ENCODE results near the gene HYLS1. TPM values are rescaled to one million over a fixed set of nuclear protein-coding genes. Genes with fewer than 3 reads are reported as not detected.

Gene HYLS1
- total and polyA plus RNA-seq, 8 donors: 0.71 to 2.4 (median 1.6) TPM

- Histone ChIP-seq H3K4me1 (no peaks in the 10 kb centered on the region), H3K4me3 (no peak overlapping the region), H3K27me3 (no peaks in the 10 kb centered on the region), H3K9me3 (no peaks in the 10 kb centered on the region), H3K27ac (no peak overlapping the region), H3K36me3 (no peaks in the 10 kb centered on the region)
- TF ChIP-seq CTCF (IDR thresholded peaks at IDR 0.05): peak; percentile 53 to 76 (median 60)
- FAIRE-seq: no peak
- DNase-seq: peak; percentile 43 to 87 (median 60)
- 32% methylated on average over 20 of the region's 20 CpGs for WGBS, 2 donors
- intact Hi-C loops (cut with DNase I): no loop called here
- peak; percentile 80 to 96 (median 92) for ATAC-seq
These were observed 54.4 kb downstream of the HYLS1 start for GRCh38 chr11:125941619-125942611.

GRCh38 chr11:125942771-125943428, 55.4 kb downstream of the HYLS1 start:
- 76 to 83% methylated on average over 12 of the region's 12 CpGs for WGBS, 2 donors
- FAIRE-seq (no peak), ATAC-seq (no peak), DNase-seq (no peak)
- Histone ChIP-seq H3K4me1 (no peaks in the 10 kb centered on the region), H3K9me3 (no peaks in the 10 kb centered on the region), H3K4me3 (no peak overlapping the region), H3K27ac (no peak overlapping the region), H3K27me3 (no peaks in the 10 kb centered on the region), H3K36me3 (no peaks in the 10 kb centered on the region)
- TF ChIP-seq CTCF (IDR thresholded peaks at IDR 0.05): no peak
- intact Hi-C loops (cut with DNase I): no loop called here

- 79 to 81% methylated on average over 9 of the region's 9 CpGs for WGBS, 2 donors
- ATAC-seq: no peak
These were observed 56.3 kb downstream of the HYLS1 start for GRCh38 chr11:125943661-125944349.

GRCh38 chr11:125944350-125945010, 57.0 kb downstream of the HYLS1 start:
- H3K4me3 ChIP-seq: no peak overlapping the region
- whole genome bisulfite sequencing, 2 donors: 62 to 68% methylated on average over 13 of the region's 13 CpGs
- DNase-seq: no peak
- no peaks in the 10 kb centered on the region for H3K36me3 ChIP-seq
- TF ChIP-seq CTCF (IDR thresholded peaks at IDR 0.05): no peak
- FAIRE-seq: no peak
- intact Hi-C loops (cut with DNase I): no loop called here
- ATAC-seq: no peak
- no peaks in the 10 kb centered on the region for H3K9me3 ChIP-seq
- H3K4me1 ChIP-seq: no peaks in the 10 kb centered on the region
- no peak overlapping the region for H3K27ac ChIP-seq
- H3K27me3 ChIP-seq: no peaks in the 10 kb centered on the region

More at GRCh38 chr11:125943661-125944349, 56.3 kb downstream of the HYLS1 start:
- intact Hi-C loops (cut with DNase I): no loop called here
- Histone ChIP-seq H3K27ac (no peak overlapping the region), H3K4me3 (no peak overlapping the region), H3K27me3 (no peaks in the 10 kb centered on the region), H3K4me1 (no peaks in the 10 kb centered on the region), H3K9me3 (no peaks in the 10 kb centered on the region), H3K36me3 (no peaks in the 10 kb centered on the region)
- TF ChIP-seq CTCF (IDR thresholded peaks at IDR 0.05): no peak
- FAIRE-seq (no peak), DNase-seq (no peak)
